Sigmoid colon (tissue), 7 donors: ENCODE data around the gene GSTCD. TPM values are rescaled to one million over a fixed set of nuclear protein-coding genes. Genes with fewer than 3 reads are reported as not detected.
"Not testable (repeated sequence)": the region's sequence is repeated elsewhere in the genome, so short reads cannot be mapped to it uniquely, and the experiment has no call there.

Source experiments
- DNase-seq: peaks from one replicate; pipeline ENCODE4 v3.0.0-alpha.2; 2019
- H3K27ac ChIP-seq, 4 donors: fragments of 200-600 bp; sonication (generic); one replicate each; pipeline ENCODE4 v1.5.1; 2016 to 2019; ENCODE audit warnings: mild to moderate bottlenecking in 1 of 4
- H3K27me3 ChIP-seq, 3 donors: fragments of 200-600 bp; sonication (generic); one replicate each; pipeline ENCODE4 v1.5.1; 2019; ENCODE audit warnings: mild to moderate bottlenecking in 1 of 3
- H3K36me3 ChIP-seq, 4 donors: fragments of 200-600 bp; sonication (generic); one replicate each; pipeline ENCODE4 v1.5.1; 2016 to 2019
- H3K4me1 ChIP-seq, 4 donors: fragments of 200-600 bp; sonication (generic); one replicate each; pipeline ENCODE4 v1.5.1; 2017 to 2019
- H3K4me3 ChIP-seq, 4 donors: fragments of 200-600 bp; sonication (generic); one replicate each; pipeline ENCODE4 v1.5.1; 2017 to 2019; ENCODE audit warnings: mild to moderate bottlenecking in 2 of 4, moderate library complexity in 1 of 4
- H3K9me3 ChIP-seq, 4 donors: fragments of 200-600 bp in 3 of 4; sonication (generic) in 3 of 4; one replicate each; pipeline versions ENCODE4 v1.5.1 to v1.6.1; 2013 to 2019
- EP300 ChIP-seq, 4 donors: sonication (generic); formaldehyde crosslinking; IDR thresholded peaks; one replicate each; pipeline ENCODE4 v1.6.1; 2017; ENCODE audit warnings: antibody characterized with exemption in 4 of 4
- POLR2A ChIP-seq, 2 donors: fragments of 450-650 bp; IDR thresholded peaks; one replicate each; pipeline ENCODE4 v1.6.1; 2016; ENCODE audit warnings: antibody characterized with exemption in 2 of 2, mild to moderate bottlenecking in 2 of 2, moderate library complexity in 2 of 2
- POLR2AphosphoS5 ChIP-seq, 4 donors: sonication (generic); formaldehyde crosslinking; IDR thresholded peaks; one replicate each; pipeline ENCODE4 v1.6.1; 2017; ENCODE audit warnings: antibody characterized with exemption in 4 of 4
- WGBS, 2 donors: extraction: QIAGEN DNeasy Blood & Tissue Kit; methylation state at CpG; one replicate each; pipeline ENCODE4 v1.1.7; 2013; 5-methylcytosine and 5-hydroxymethylcytosine counted together
- intact Hi-C: fragments of 100-400 bp; cut with DNase I; formaldehyde crosslinking; loops from one replicate; pipeline ENCODE4 v1.15.1; 2023
- polyA plus RNA-seq, 3 donors: library from polyadenylated mRNA; stranded (reverse); fragments of 200-250 nt; gene quantifications; one replicate each; pipeline ENCODE4 v1.2.3, GENCODE V29; 2013
- total RNA-seq, 4 donors: library from RNA; depleted of rRNA; stranded (reverse); fragments of >200 nt; gene quantifications; one replicate each; pipeline ENCODE4 v1.1.0, GENCODE V29; 2016
- TF ChIP-seq, protein P1 (sequence below), 4 experiments: fragments of 450-650 bp in 3 of 4; fragments of 200-600 bp in 1 of 4; IDR thresholded peaks; one replicate each; pipeline ENCODE4 v1.5.1; 2016 to 2019; ENCODE audit warnings: antibody characterized with exemption in 4 of 4, mild to moderate bottlenecking in 3 of 4, moderate library complexity in 2 of 4
- donor health status: healthy with polysubstance abuse.
- donor health status: Bipolar disorder and iron deficiency.
- donor health status: healthy.

Gene GSTCD
- total and polyA plus RNA-seq, 7 donors: 1.8 to 16.4 (median 5.8) TPM

- intact Hi-C loops: loop anchor here (5.0 kb wide), 1 partner anchor 197 kb away; no protein-coding TSS in a partner anchor
- 83 to 88% methylated on average over 2 of the region's 2 CpGs for WGBS, 2 donors
- TF ChIP-seq EP300 (IDR thresholded peaks at IDR 0.05) (no peak), POLR2AphosphoS5 (IDR thresholded peaks at IDR 0.05) (no peak), POLR2A (IDR thresholded peaks at IDR 0.05) (no peak)
- TF ChIP-seq, protein P1, sequence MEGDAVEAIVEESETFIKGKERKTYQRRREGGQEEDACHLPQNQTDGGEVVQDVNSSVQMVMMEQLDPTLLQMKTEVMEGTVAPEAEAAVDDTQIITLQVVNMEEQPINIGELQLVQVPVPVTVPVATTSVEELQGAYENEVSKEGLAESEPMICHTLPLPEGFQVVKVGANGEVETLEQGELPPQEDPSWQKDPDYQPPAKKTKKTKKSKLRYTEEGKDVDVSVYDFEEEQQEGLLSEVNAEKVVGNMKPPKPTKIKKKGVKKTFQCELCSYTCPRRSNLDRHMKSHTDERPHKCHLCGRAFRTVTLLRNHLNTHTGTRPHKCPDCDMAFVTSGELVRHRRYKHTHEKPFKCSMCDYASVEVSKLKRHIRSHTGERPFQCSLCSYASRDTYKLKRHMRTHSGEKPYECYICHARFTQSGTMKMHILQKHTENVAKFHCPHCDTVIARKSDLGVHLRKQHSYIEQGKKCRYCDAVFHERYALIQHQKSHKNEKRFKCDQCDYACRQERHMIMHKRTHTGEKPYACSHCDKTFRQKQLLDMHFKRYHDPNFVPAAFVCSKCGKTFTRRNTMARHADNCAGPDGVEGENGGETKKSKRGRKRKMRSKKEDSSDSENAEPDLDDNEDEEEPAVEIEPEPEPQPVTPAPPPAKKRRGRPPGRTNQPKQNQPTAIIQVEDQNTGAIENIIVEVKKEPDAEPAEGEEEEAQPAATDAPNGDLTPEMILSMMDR (IDR thresholded peaks at IDR 0.05): no peak
- Histone ChIP-seq H3K4me1 (peaks cover 0 to 8% (median 2%) of the 10 kb centered on the region in 4 donors), H3K4me3 (no peak overlapping the region), H3K27ac (no peak overlapping the region), H3K27me3 (no peaks in the 10 kb centered on the region), H3K36me3 (no peaks in the 10 kb centered on the region), H3K9me3 (no peaks in the 10 kb centered on the region)
- no peak for DNase-seq
These were observed 10.6 kb downstream of the GSTCD start for GRCh38 chr4:105719204-105719603.

DNA sequence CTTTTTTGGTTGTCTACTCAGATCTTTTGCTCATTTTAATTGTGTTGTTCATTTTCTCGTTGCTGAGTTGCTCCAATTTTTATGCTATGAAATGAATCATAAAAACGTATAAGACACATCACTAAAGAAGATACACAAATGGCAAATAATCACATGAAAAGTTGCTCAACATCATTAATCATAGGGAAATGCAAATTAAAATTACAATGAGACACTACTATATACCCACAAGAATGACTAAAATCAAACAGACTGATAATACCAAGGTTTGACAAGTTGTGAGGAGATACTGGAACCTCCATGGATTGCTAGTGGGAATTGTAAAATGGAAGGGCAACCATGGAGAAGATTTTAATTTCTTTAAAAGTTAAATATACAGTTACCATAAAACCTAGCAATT, 17.0 kb downstream of the GSTCD start:
- Histone ChIP-seq H3K4me1 (no peaks in the 10 kb centered on the region), H3K9me3 (no peaks in the 10 kb centered on the region), H3K27ac (no peak overlapping the region), H3K27me3 (no peaks in the 10 kb centered on the region), H3K4me3 (no peak overlapping the region), H3K36me3 (peaks cover 0 to 14% (median 0%) of the 10 kb centered on the region in 4 donors)
- TF ChIP-seq, protein P1 (IDR thresholded peaks at IDR 0.05): no peak
- TF ChIP-seq POLR2AphosphoS5 (IDR thresholded peaks at IDR 0.05) (no peak), POLR2A (IDR thresholded peaks at IDR 0.05) (no peak), EP300 (IDR thresholded peaks at IDR 0.05) (no peak)
- intact Hi-C loops: no loop called here
- no peak for DNase-seq
- 91 to 97% methylated on average over 2 of the region's 2 CpGs for WGBS, 2 donors

DNA sequence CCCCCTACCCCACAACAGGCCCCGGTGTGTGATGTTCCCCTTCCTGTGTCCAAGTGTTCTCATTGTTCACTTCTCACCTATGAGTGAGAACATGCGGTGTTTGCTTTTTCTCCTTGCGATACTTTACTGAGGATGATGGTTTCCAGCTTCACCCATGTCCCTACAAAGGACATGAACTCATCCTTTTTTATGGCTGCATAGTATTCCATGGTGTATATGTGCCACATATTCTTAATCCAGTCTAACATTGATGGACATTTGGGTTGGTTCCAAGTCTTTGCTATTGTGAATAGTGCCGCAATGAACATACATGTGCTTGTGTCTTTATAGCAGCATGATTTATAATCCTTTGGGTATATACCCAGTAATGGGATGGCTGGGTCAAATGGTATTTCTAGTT, 21.3 kb downstream of the GSTCD start:
- intact Hi-C loops, H3K4me1 ChIP-seq, H3K4me3 ChIP-seq, DNase-seq, H3K9me3 ChIP-seq, H3K27me3 ChIP-seq, H3K27ac ChIP-seq: not testable (repeated sequence)
- 97 to 98% methylated on average over 4 of the region's 4 CpGs for WGBS, 2 donors
- H3K36me3 ChIP-seq: peaks cover 0 to 14% (median 0%) of the 10 kb centered on the region in 4 donors

DNA sequence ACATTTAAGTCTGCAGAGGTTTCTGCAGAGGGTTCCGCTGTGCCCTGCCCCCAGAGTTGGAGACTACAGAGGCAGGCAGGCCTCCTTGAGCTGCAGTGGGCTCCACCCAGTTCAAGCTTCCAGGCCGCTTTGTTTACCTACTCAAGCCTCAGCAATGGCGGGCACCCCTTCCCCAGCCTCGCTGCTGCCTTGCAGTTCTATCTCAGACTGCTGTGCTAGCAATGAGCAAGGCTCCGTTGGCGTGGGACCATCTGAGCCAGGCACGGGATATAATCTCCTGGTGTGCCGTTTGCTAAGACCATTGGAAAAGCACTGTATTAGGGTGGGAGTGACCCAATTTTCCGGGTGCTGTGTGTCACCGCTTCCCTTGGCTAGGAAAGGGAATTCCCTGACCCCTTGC, 26.6 kb downstream of the GSTCD start:
- peaks cover 0 to 12% (median 7%) of the 10 kb centered on the region in 4 donors for H3K36me3 ChIP-seq
- intact Hi-C loops, H3K4me3 ChIP-seq: not testable (repeated sequence)

DNA sequence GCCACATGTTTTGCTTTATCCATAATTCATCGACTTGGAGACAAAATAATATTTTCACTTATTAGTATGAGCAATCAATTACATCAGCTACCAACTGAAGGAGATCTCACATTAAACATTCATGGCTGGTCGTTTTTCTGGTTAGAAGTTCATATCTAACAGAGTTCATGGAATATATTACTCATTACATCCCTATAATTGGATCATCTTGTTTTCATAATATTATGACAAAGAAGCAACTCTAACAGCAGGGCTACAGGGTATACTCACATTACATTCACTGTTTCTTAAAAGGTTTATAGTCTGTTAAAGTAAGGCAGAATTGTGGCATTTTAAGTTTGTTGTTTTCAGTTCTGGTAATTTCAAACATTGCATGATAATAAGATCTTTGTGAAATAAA, 33.0 kb downstream of the GSTCD start:
- TF ChIP-seq POLR2AphosphoS5 (IDR thresholded peaks at IDR 0.05): no peak
- TF ChIP-seq EP300 (IDR thresholded peaks at IDR 0.05): no peak
- TF ChIP-seq, protein P1 (IDR thresholded peaks at IDR 0.05): no peak
- TF ChIP-seq POLR2A (IDR thresholded peaks at IDR 0.05): no peak
- H3K27ac ChIP-seq: no peak overlapping the region
- no peaks in the 10 kb centered on the region for H3K4me1 ChIP-seq
- WGBS, 2 donors: 73 to 74% methylated on average over 2 of the region's 2 CpGs
- H3K27me3 ChIP-seq: no peaks in the 10 kb centered on the region
- H3K9me3 ChIP-seq: peaks cover 0 to 7% (median 2%) of the 10 kb centered on the region in 4 donors
- no peak for DNase-seq
- intact Hi-C loops: no loop called here
- H3K4me3 ChIP-seq: no peak overlapping the region
- H3K36me3 ChIP-seq: peaks cover 0 to 11% (median 1%) of the 10 kb centered on the region in 4 donors

More for the DNA sequence above, 26.6 kb downstream of the GSTCD start:
- DNase-seq, H3K27ac ChIP-seq, H3K4me1 ChIP-seq, H3K27me3 ChIP-seq: not testable (repeated sequence)
- peaks cover 0 to 16% (median 3%) of the 10 kb centered on the region in 4 donors for H3K9me3 ChIP-seq
- WGBS, 2 donors: 88 to 98% methylated on average over 10 of the region's 10 CpGs

GRCh38 chr4:105748222-105748621, 39.6 kb downstream of the GSTCD start:
- Histone ChIP-seq H3K9me3 (no peaks in the 10 kb centered on the region), H3K36me3 (peaks cover 0 to 5% (median 0%) of the 10 kb centered on the region in 4 donors), H3K4me1 (no peaks in the 10 kb centered on the region), H3K27me3 (no peaks in the 10 kb centered on the region), H3K4me3 (no peak overlapping the region), H3K27ac (no peak overlapping the region)
- intact Hi-C loops: no loop called here
- DNase-seq: no peak
- WGBS, 2 donors: 93 to 96% methylated on average over 3 of the region's 3 CpGs
- TF ChIP-seq POLR2A (IDR thresholded peaks at IDR 0.05): no peak
- no peak for TF ChIP-seq POLR2AphosphoS5 (IDR thresholded peaks at IDR 0.05)
- TF ChIP-seq, protein P1 (IDR thresholded peaks at IDR 0.05): no peak
- no peak for TF ChIP-seq EP300 (IDR thresholded peaks at IDR 0.05)
